HS-5 (cell line): ENCODE measurements around the gene GPX3.

Experiments used
- DNase-seq: peaks from one replicate; pipeline ENCODE4 v3.0.0-alpha.2; 2012; ENCODE audit warnings: low read depth

Gene GPX3

GRCh38 chr5:151020304-151021110 lies at the start of gene GPX3:
Gene GPX3 (plus strand): TSS chr5:151020591. CDS start chr5:151020655, 64 bp downstream.
- DNase-seq, result no peak

- no peak for DNase-seq
Measured at GRCh38 chr5:150978590-150978989, 41.8 kb upstream of the GPX3 start.

GRCh38 chr5:150987746-150988145 lies 32.6 kb upstream of the GPX3 start:
- DNase-seq, result no peak

- DNase-seq, result no peak
Measured at GRCh38 chr5:150989695-150990094, 30.7 kb upstream of the GPX3 start.

GRCh38 chr5:150992705-150993104 lies 27.7 kb upstream of the GPX3 start:
- no peak for DNase-seq

- DNase-seq, result no peak
Measured at GRCh38 chr5:150993422-150993821, 27.0 kb upstream of the GPX3 start.

- DNase-seq, result no peak
Measured at GRCh38 chr5:150993826-150994412, 26.5 kb upstream of the GPX3 start.

- no peak for DNase-seq
Measured at GRCh38 chr5:150999704-151000442, 20.5 kb upstream of the GPX3 start.

GRCh38 chr5:151001436-151001835 lies 19.0 kb upstream of the GPX3 start:
- DNase-seq, result no peak

- peak; percentile 16 for DNase-seq
Measured at GRCh38 chr5:151002250-151002649, 18.1 kb upstream of the GPX3 start.

GRCh38 chr5:151002681-151003502 lies 17.5 kb upstream of the GPX3 start:
- no peak for DNase-seq

GRCh38 chr5:151003503-151003860 lies 16.9 kb upstream of the GPX3 start:
- DNase-seq, result no peak

GRCh38 chr5:151004499-151004898 lies 15.9 kb upstream of the GPX3 start:
- DNase-seq, result no peak

GRCh38 chr5:151005187-151005949 lies 15.0 kb upstream of the GPX3 start:
- no peak for DNase-seq

GRCh38 chr5:151005950-151006576 lies 14.3 kb upstream of the GPX3 start:
- no peak for DNase-seq

GRCh38 chr5:151006704-151007334 lies 13.6 kb upstream of the GPX3 start:
- DNase-seq, result no peak

GRCh38 chr5:151007430-151008209 lies 12.8 kb upstream of the GPX3 start:
- DNase-seq, result no peak

GRCh38 chr5:151008210-151008491 lies 12.2 kb upstream of the GPX3 start:
- DNase-seq, result no peak

GRCh38 chr5:151008906-151009305 lies 11.5 kb upstream of the GPX3 start:
- DNase-seq, result no peak

- no peak for DNase-seq
Measured at GRCh38 chr5:151012862-151013261, 7.5 kb upstream of the GPX3 start.
